CD1c-positive myeloid dendritic cell (primary cell): ENCODE data around the gene DDX43.
"Not testable (repeated sequence)": the region's sequence is repeated elsewhere in the genome, so short reads cannot be mapped to it uniquely, and the experiment has no call there.

ENCODE experiments used
- DNase-seq: peaks from one replicate; pipeline ENCODE4 v3.0.0-alpha.2; 2016; ENCODE audit errors: extremely low spot score

DDX43 gene

GRCh38 chr6:73394577-73395354 lies at the start of gene DDX43:
Gene DDX43, plus strand, starts transcription at chr6:73394828. Its CDS starts 78 bp downstream, at chr6:73394906.
- DNase-seq: peak; percentile 32

DNA sequence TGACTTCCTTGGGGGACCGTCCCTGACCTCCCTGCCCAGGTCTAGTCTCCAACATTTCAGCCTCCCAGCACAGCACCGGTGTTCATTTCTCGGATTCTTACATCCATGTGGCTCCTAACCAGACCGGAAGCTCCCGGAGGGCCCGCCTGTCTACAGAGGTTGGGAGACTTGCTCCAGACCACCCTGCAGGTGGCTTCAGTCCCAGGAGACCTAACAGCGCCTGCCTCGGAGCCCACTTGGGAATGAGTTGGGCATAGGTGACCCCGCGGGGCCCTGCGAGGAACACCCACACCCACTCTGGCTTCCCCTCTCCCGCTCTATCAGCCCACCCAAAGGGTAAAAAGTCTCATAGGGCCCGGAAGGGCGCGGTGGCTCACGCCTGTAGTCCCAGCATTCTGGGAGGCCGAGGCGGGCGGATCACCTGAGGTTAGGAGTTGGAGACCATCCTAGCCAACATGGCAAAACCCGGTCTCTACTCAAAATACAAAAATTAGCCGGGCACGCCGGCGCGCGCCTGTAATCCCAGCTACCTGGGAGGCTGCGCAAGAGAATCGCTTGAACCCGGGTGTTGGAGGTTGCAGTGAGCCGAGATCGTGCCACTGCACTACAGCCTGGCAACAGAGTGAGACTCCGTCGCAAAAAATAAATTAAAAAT lies 46.0 kb upstream of the DDX43 start:
- DNase-seq: no peak

GRCh38 chr6:73349311-73349710 lies 45.3 kb upstream of the DDX43 start:
- DNase-seq: no peak

- no peak for DNase-seq
Observed at GRCh38 chr6:73353636-73354593, 40.7 kb upstream of the DDX43 start, which contains the start of gene DPPA5. Gene DPPA5, minus strand, starts transcription at chr6:73354276. Its CDS starts 51 bp downstream, at chr6:73354225.

DNA sequence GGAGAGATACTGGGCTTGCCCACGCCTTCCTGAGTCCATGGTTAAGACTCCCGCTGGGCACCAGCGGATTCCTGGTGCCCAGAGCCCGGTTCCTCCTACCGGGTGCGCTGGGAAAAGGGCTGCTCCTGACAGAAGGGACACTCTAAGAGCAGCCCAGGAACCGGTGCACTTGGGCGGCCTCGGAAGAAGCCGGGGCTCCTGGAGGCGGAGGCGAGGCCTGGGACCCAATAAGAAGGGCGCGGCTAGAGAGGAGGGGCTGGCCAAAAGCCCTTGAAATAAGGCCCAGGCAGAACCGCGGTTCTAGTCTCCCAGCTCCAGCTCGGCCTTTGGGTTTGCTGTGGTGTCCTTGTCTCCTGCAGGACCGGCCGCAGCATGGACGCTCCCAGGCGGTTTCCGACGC lies 32.3 kb upstream of the DDX43 start, which contains the start of gene KHDC3L:
Gene KHDC3L (plus strand): TSS at position 301 of the 400 bp plus-strand sequence. CDS start 72 bp downstream, at position 373.
- no peak for DNase-seq

GRCh38 chr6:73362869-73363536 lies 31.6 kb upstream of the DDX43 start:
- no peak for DNase-seq

DNA sequence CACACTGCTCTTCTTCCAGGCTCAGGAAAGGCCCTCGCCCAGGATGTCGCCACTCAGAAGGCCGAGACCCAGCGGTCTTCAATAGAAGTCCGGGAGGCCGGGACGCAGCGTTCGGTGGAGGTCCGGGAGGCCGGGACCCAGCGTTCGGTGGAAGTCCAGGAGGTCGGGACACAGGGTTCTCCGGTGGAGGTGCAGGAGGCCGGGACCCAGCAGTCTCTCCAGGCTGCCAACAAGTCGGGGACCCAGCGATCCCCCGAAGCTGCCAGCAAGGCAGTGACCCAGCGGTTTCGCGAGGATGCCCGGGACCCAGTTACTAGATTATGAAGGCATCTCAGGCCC lies 31.1 kb upstream of the DDX43 start:
- no peak for DNase-seq

- no peak for DNase-seq
Observed at GRCh38 chr6:73364121-73364520, 30.5 kb upstream of the DDX43 start.

DNA sequence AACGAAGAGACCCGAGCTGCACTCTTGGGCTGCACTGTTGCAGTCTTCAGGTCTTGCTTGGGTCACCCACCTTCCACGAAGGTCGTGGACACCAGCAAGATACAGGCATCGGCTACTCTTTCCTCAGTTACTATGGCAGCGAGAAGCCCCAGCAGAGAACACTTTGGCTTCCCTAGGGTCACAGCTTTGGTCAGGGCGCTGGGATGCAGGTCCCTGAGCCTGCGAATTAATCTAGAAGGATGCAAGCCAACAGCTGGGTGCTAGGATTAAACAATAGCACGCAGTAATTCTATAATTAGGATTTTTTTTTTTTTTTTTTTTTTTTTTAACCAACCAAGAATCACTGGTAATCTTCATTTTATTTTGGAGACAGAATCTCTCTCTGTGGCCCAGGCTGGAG lies 30.1 kb upstream of the DDX43 start:
- no peak for DNase-seq

DNA sequence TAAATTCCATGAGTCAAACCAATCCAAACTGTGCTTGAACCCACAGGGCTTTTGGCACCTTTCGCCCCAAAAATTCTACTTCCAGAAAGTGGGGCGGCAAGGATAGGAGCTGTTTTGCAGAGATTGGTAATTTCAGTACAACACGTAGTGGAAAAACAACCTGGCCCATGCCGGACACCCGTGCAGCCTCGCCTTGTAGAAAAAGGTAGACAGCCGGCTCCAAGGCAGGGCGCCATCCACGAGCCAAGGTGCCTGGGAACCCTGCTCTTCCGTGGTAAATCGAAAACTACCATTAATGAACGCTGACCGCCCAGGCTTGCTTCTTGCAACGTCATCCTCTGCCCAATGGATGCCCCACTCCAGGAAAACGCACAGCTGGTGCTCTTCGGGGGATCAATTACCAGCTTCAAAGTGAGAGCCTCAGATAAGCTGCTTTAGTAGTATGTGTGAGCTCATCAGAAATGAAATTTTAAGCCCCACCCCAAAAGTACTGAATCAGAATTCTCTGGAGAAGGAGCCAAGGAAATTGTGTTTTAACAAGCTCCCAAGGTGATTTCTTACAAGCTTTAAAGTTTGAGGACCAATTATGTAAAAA lies 26.8 kb upstream of the DDX43 start:
- no peak for DNase-seq

GRCh38 chr6:73368675-73369074 lies 26.0 kb upstream of the DDX43 start:
- DNase-seq: no peak

GRCh38 chr6:73369157-73369556 lies 25.5 kb upstream of the DDX43 start:
- DNase-seq: no peak

DNA sequence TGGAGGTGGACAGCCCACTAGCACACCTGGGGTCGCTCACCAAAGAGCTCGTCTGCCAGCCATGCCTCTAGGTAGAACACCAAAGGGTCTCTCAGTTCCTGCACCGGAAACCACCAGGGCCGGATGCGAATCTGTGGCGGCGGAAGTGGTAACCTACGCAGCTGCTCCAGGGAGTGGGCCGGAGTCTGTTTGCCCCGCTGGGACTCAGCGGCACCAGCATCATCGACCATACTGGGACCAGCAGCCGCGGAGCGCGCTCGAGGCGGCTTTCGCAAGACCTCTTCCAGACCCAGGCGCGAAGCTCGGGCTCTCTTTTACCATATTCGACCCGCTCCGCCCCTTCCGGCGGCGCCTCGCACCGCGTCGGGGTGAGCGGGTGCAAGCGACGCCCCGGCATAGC lies 25.1 kb upstream of the DDX43 start, which contains the start of gene OOEP:
Gene OOEP (minus strand): TSS at position 335 of the 400 bp plus-strand sequence. CDS start 105 bp downstream, at position 230.
- DNase-seq: no peak

DNA sequence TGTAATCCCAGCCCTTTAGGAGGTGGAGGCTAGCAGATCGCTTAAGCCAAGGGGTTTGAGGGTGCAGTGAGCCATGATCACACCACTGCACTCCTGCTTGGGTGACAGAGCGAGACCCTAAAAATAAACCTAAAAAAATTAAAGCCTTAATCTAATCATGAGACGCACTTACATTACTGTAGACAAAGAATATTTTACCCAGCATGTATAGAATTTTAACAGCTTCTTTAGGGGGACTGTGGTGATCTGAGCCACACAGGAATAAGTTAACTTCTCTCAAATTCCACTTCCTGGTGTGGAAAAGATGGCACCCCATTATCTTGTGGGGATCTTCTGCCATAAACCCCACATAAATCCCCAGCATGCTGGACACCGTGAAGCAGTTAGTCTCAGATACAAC lies 22.6 kb upstream of the DDX43 start:
- DNase-seq: no peak

DNA sequence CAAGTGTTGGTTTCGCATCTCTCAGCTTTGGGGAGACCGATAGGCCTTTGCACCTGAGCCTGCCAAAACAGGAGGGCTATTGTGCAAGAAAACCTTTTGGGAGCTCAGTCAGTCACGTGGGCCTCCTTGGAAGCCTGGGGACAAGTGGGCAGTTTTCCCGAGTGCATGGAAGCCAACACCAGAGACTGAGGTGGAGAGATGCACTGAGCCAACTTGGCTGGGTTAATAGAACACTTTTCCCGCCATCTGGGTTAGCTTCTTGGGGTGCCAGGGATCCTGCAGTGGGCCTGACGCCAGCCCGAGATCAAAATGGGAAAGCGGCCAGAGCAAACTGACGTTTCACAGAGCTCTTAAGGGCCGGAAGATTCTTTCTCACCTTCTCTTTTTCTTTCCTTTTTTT lies 22.1 kb upstream of the DDX43 start:
- no peak for DNase-seq

DNA sequence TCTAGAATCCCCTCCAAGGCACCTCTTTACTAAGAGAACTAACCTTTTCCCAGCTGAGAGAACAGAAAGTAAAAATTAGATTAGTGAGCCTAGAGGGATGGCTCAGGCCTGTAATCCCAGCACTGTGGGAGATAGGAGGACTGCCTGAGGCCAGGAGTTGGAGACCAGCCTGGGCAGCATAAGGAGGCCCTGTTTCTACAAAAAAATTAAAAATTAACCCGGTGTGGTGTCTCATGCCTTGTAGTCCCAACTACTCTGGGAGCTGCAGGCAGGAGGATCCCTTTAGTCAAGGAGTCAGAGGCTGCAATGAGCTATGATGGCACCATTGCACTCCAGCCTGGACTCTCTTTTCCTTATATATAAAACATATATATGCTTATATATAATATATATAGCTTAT lies 19.4 kb upstream of the DDX43 start:
- DNase-seq: no peak

DNA sequence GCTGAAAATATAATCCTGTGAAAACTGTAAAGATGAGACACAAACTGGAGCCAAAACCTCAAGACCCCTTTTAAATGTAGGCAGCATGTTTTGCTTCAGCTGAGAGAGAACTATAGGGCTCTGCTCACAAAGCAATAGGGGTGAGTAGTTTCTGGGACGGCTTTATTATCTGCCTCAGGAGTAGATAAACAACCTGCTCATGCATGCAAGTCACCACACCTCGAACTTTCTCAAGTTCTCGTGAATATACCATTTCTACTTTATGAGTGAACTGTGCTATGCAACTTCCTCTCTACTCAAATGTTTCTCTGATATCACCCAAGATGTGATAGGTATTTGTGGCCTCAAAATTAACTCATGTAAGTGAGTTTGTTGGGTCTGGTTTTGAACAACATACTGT lies 17.4 kb upstream of the DDX43 start:
- DNase-seq: no peak

DNA sequence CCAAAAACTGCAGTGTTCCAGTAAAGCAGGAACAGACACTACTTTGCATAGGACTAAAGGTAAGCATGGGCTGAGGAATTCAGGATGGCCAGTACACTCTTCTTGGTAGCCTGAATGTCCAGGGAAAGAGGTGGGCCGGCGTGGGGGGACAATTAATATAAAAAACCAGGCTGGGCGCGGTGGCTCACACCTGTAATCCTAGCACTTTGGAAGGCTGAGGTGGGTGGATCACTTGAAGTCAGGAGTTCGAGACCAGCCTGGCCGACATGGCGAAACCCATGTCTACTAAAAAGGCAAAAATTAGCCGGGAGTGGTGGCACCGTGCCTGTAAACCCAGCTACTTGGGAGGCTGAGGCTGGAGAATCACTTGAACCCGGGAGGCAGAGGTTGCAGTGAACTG lies 13.1 kb upstream of the DDX43 start:
- DNase-seq: not testable (repeated sequence)

DNA sequence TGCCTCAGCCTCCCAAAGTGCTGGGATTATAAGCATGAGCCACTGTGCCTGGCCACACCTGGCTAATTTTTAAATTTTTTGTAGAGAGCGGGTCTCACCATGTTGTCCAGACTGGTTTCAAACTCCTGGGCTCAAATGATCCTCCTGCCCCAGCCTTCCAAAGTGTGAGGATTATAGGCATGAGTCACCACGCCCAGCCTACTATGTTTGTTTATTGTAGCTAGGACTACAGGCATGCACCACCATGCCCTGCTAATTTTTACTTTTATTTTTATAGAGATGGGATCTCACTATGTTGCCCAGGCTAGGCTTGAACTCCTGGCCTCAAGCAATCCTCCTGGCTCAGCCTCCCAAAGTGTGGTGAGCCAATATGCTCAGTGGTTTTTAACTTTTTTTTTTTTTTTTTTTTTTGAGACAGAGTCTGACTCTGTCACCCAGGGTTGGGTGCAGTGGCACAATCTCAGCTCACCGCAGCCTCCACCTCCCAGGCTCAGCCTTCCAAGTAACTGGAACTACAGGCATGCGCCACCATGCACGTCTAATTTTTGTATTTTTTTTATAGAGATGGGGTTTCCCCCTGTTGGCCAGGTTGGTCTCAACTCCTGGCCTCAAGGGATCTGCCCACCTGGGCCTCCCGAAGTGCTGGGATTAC lies 12.0 kb upstream of the DDX43 start:
- DNase-seq: no peak

DNA sequence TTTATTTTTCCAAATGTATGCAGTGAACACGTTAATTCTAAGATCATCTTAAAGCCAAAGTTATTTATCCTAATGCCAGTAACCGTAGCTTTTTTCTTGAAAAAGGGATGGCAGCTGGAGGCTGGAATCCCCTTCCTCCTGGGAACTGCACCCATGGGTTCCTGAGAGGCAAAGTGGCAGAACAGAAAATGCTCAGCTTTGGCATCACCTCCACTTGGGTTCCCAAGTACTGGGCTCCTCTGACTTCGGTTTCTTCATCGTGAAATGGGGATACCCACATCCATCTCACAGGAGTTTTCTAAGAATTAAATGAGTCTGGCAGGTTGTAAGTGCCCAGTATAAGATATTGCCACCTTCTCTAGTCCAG lies 6.2 kb upstream of the DDX43 start:
- no peak for DNase-seq
